NCI-H460 (cell line): ENCODE results near the gene STRADA. TPM values are rescaled to one million over a fixed set of nuclear protein-coding genes. Genes with fewer than 3 reads are reported as not detected.

ENCODE experiments used
- total RNA-seq: library from RNA; depleted of rRNA; stranded (reverse); fragments of >200 nt; shearing (Covaris generic); gene quantifications from 2 replicates; pipeline ENCODE4 v1.2.3, GENCODE V29; 2014; rRNA removed

The STRADA gene
- total RNA-seq, 1 experiment from 2014 or later: 28.9 TPM

Other genes starting within 250 kb of the STRADA start
- gene KCNH6, start 218.4 kb downstream of the STRADA start, total RNA-seq: not detected in 2 replicates
- gene DCAF7, start 191.3 kb downstream of the STRADA start, total RNA-seq: 39.1 and 39.8 TPM in 2 replicates
- 33.0 and 34.0 TPM in 2 replicates for gene TACO1, start 140.9 kb downstream of the STRADA start, total RNA-seq
- 8.5 and 8.7 TPM in 2 replicates for gene MAP3K3, start 119.4 kb downstream of the STRADA start, total RNA-seq
- gene LIMD2, start 41.7 kb downstream of the STRADA start, total RNA-seq: 1.1 and 2.0 TPM in 2 replicates
- gene CCDC47, start 31.8 kb upstream of the STRADA start, total RNA-seq: 66.5 and 79.2 TPM in 2 replicates
- 55.7 and 61.2 TPM in 2 replicates for gene DDX42, start 32.4 kb upstream of the STRADA start, total RNA-seq
- gene PSMC5, start 85.6 kb upstream of the STRADA start, total RNA-seq: 52.7 and 66.3 TPM in 2 replicates
- gene FTSJ3, start 85.9 kb upstream of the STRADA start, total RNA-seq: 27.9 and 35.0 TPM in 2 replicates
- gene SMARCD2, start 100.9 kb upstream of the STRADA start, total RNA-seq: 73.6 and 75.5 TPM in 2 replicates
- not detected in 2 replicates for gene CSH2, start 131.9 kb upstream of the STRADA start, total RNA-seq
- gene GH2, start 140.1 kb upstream of the STRADA start, total RNA-seq: not detected in 2 replicates
- gene CSH1, start 154.8 kb upstream of the STRADA start, total RNA-seq: not detected in 2 replicates
- not detected in 2 replicates for gene CSHL1, start 169.5 kb upstream of the STRADA start, total RNA-seq
- not detected in 2 replicates for gene GH1, start 177.0 kb upstream of the STRADA start, total RNA-seq
- gene CD79B, start 190.5 kb upstream of the STRADA start, total RNA-seq: not detected in 2 replicates
- 0.06 and 0.77 TPM in 2 replicates for gene SCN4A, start 231.1 kb upstream of the STRADA start, total RNA-seq